ENCODE data around the gene PRSS2. TPM values are rescaled to one million over a fixed set of nuclear protein-coding genes. Genes with fewer than 3 reads are reported as not detected.
"Not testable (repeated sequence)": the region's sequence is repeated elsewhere in the genome, so short reads cannot be mapped to it uniquely, and the experiment has no call there.

PRSS2 gene
- total RNA-seq, 1 donor from 2014 or later: not detected

DNA sequence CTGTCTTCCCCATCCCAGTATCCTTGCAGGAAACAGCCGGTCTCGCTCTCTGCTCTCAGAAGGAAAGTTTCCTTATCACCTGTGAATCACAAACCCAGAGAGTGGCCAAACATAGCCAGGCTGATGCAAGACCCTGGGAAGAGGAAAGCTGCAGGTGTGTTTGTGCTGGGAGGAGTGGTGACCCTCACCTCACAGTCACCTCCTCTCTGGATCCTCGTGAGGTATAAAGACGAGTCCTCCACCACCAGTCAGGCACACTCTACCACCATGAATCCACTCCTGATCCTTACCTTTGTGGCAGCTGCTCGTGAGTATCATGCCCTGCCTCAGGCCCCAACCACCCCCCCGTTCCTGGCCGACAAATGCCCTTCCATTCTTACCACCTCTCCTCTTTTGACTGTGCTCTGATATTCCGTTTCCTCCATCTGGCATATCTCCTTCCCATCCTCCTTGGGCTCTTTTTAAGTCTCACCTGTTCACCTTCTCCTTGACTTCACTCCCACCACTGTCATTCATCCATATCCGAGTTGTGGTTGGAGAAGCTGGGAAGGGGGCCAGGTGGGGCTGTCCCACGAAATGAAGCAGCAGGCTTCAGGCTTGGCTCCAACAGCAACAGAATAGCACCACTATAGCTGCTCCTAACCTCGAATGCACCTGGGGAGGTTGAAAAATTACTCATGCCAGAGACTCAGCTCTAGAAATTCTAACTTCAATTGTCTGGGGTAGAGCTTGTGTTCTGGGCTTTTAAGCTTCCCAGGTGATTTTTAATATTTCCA, 21.4 kb upstream of the PRSS2 start, which contains the start of gene PRSS1:
Gene PRSS1, plus strand, starts transcription at position 255 of the 776 bp plus-strand sequence. Its CDS starts 13 bp downstream, at position 268.
- H3K4me1 ChIP-seq (ENCODE audit: insufficient read depth, low read length): no peaks in the 10 kb centered on the region
- no peak for TF ChIP-seq EZH2 (IDR thresholded peaks at IDR 0.05; ENCODE audit: insufficient read depth, low read length)
- TF ChIP-seq, protein P1, sequence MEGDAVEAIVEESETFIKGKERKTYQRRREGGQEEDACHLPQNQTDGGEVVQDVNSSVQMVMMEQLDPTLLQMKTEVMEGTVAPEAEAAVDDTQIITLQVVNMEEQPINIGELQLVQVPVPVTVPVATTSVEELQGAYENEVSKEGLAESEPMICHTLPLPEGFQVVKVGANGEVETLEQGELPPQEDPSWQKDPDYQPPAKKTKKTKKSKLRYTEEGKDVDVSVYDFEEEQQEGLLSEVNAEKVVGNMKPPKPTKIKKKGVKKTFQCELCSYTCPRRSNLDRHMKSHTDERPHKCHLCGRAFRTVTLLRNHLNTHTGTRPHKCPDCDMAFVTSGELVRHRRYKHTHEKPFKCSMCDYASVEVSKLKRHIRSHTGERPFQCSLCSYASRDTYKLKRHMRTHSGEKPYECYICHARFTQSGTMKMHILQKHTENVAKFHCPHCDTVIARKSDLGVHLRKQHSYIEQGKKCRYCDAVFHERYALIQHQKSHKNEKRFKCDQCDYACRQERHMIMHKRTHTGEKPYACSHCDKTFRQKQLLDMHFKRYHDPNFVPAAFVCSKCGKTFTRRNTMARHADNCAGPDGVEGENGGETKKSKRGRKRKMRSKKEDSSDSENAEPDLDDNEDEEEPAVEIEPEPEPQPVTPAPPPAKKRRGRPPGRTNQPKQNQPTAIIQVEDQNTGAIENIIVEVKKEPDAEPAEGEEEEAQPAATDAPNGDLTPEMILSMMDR (IDR thresholded peaks at IDR 0.05; ENCODE audit: insufficient read depth, low read depth, low read length): no peak
- H3K27me3 ChIP-seq (ENCODE audit: insufficient read depth, low read length): peaks cover 10% of the 10 kb centered on the region
- H4K20me1 ChIP-seq (ENCODE audit: insufficient read depth, low read length): no peaks in the 10 kb centered on the region
- no peaks in the 10 kb centered on the region for H3K79me2 ChIP-seq (ENCODE audit: insufficient read depth, low read length)
- no peak for DNase-seq (ENCODE audit: low read depth)
- H3K4me2 ChIP-seq (ENCODE audit: low read length): no peak within 1 kb of the TSS
- Mint-ChIP-seq H3K4me3 (ENCODE audit: unreplicated experiment) (no peak within 1 kb of the TSS), H3K36me3 (ENCODE audit: low read depth, unreplicated experiment) (no peaks in the 10 kb centered on the region), H3K9me3 (ENCODE audit: unreplicated experiment) (peaks cover 2% of the 10 kb centered on the region), H3K4me1 (ENCODE audit: low read depth, unreplicated experiment) (no peaks in the 10 kb centered on the region), H3K27ac (ENCODE audit: unreplicated experiment) (no peak within 1 kb of the TSS), H3K27me3 (ENCODE audit: low read depth, unreplicated experiment) (peaks cover 43% of the 10 kb centered on the region)
- no peak within 1 kb of the TSS for H2AFZ ChIP-seq (ENCODE audit: low read depth, low read length)
- H3K9ac ChIP-seq (ENCODE audit: low read length): no peak within 1 kb of the TSS
- no peak within 1 kb of the TSS for H3K27ac ChIP-seq (ENCODE audit: low read depth, low read length)
- H3K9me3 ChIP-seq (ENCODE audit: insufficient read depth, low read depth, low read length): no peaks in the 10 kb centered on the region
- H3K36me3 ChIP-seq (ENCODE audit: insufficient read depth, low read length): no peaks in the 10 kb centered on the region
- no peak within 1 kb of the TSS for H3K4me3 ChIP-seq (ENCODE audit: insufficient read depth, low read depth, low read length)
- no peak for FAIRE-seq

DNA sequence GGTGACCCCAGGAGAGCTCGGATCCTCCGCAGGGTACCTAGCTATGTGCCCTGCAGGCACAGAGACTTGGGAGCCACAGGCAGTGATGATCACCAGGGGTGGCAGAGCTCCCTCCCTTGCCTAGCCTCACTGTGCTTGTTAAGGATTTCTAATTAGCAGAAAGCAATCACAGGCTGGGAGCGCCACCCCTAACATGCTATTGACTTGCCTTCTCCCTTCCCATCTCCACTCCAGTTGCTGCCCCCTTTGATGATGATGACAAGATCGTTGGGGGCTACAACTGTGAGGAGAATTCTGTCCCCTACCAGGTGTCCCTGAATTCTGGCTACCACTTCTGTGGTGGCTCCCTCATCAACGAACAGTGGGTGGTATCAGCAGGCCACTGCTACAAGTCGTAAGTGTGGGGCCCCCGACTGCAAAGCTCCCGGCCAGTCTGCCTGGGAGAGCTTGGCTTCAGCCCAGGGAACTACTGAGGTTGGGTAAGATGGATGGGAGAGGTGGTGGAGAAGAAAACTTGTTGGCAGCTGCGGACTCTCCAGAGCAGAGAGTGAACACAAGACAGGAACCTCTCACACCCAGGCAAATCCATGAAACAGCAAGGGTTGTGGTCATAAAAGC, 20.3 kb upstream of the PRSS2 start:
- H3K27me3 Mint-ChIP-seq (ENCODE audit: low read depth, unreplicated experiment): peaks cover 43% of the 10 kb centered on the region
- H3K9me3 Mint-ChIP-seq (ENCODE audit: unreplicated experiment): peaks cover 2% of the 10 kb centered on the region
- no peaks in the 10 kb centered on the region for H3K36me3 Mint-ChIP-seq (ENCODE audit: low read depth, unreplicated experiment)
- H3K27me3 ChIP-seq (ENCODE audit: insufficient read depth, low read length): peaks cover 10% of the 10 kb centered on the region
- H3K27ac Mint-ChIP-seq (ENCODE audit: unreplicated experiment): no peak overlapping the region
- H3K79me2 ChIP-seq (ENCODE audit: insufficient read depth, low read length): no peaks in the 10 kb centered on the region
- no peak overlapping the region for H3K4me2 ChIP-seq (ENCODE audit: low read length)
- no peak overlapping the region for H3K4me3 ChIP-seq (ENCODE audit: insufficient read depth, low read depth, low read length)
- FAIRE-seq: no peak
- no peak overlapping the region for H3K9ac ChIP-seq (ENCODE audit: low read length)
- no peaks in the 10 kb centered on the region for H3K4me1 ChIP-seq (ENCODE audit: insufficient read depth, low read length)
- TF ChIP-seq, protein P1 (IDR thresholded peaks at IDR 0.05; ENCODE audit: insufficient read depth, low read depth, low read length): no peak
- TF ChIP-seq EZH2 (IDR thresholded peaks at IDR 0.05; ENCODE audit: insufficient read depth, low read length): no peak
- DNase-seq (ENCODE audit: low read depth): no peak
- H2AFZ ChIP-seq (ENCODE audit: low read depth, low read length): no peak overlapping the region
- H3K4me3 Mint-ChIP-seq (ENCODE audit: unreplicated experiment): no peak overlapping the region
- H4K20me1 ChIP-seq (ENCODE audit: insufficient read depth, low read length): no peaks in the 10 kb centered on the region
- H3K36me3 ChIP-seq (ENCODE audit: insufficient read depth, low read length): no peaks in the 10 kb centered on the region
- H3K4me1 Mint-ChIP-seq (ENCODE audit: low read depth, unreplicated experiment): no peaks in the 10 kb centered on the region
- no peak overlapping the region for H3K27ac ChIP-seq (ENCODE audit: low read depth, low read length)
- H3K9me3 ChIP-seq (ENCODE audit: insufficient read depth, low read depth, low read length): no peaks in the 10 kb centered on the region

GRCh38 chr7:142751526-142752175, 19.1 kb upstream of the PRSS2 start:
- H3K9me3 ChIP-seq (ENCODE audit: insufficient read depth, low read depth, low read length); DNase-seq (ENCODE audit: low read depth); H3K9me3 Mint-ChIP-seq (ENCODE audit: unreplicated experiment); H3K36me3 ChIP-seq (ENCODE audit: insufficient read depth, low read length); H2AFZ ChIP-seq (ENCODE audit: low read depth, low read length); H3K9ac ChIP-seq (ENCODE audit: low read length); FAIRE-seq; H3K4me3 Mint-ChIP-seq (ENCODE audit: unreplicated experiment); H3K79me2 ChIP-seq (ENCODE audit: insufficient read depth, low read length); H3K4me2 ChIP-seq (ENCODE audit: low read length); H3K27ac ChIP-seq (ENCODE audit: low read depth, low read length); H3K36me3 Mint-ChIP-seq (ENCODE audit: low read depth, unreplicated experiment); H4K20me1 ChIP-seq (ENCODE audit: insufficient read depth, low read length); H3K27me3 ChIP-seq (ENCODE audit: insufficient read depth, low read length); H3K4me1 Mint-ChIP-seq (ENCODE audit: low read depth, unreplicated experiment); H3K4me3 ChIP-seq (ENCODE audit: insufficient read depth, low read depth, low read length); H3K4me1 ChIP-seq (ENCODE audit: insufficient read depth, low read length): not testable (repeated sequence)
- peak overlapping the region; percentile 17 for H3K27ac Mint-ChIP-seq (ENCODE audit: unreplicated experiment)
- H3K27me3 Mint-ChIP-seq (ENCODE audit: low read depth, unreplicated experiment): peaks cover 41% of the 10 kb centered on the region

Measured in astrocyte (in vitro differentiated cells and primary cell).